MM.1S (cell line): ENCODE results near the gene RNFT1.
A peak's percentile ranks its signal among the peaks of the same experiment; 100 is the strongest.
"Not testable (repeated sequence)": the region's sequence is repeated elsewhere in the genome, so short reads cannot be mapped to it uniquely, and the experiment has no call there.

Experiments
- DNase-seq: peaks from one replicate; pipeline ENCODE4 v3.0.0-alpha.2; 2015
- H2AFZ ChIP-seq: fragments of 300-600 bp; sonication (generic); 2 replicates; pipeline ENCODE4 v1.6.0; 2016; ENCODE audit warnings: antibody characterized with exemption, low read length
- H3F3A ChIP-seq: fragments of 300-600 bp; sonication (generic); 2 replicates; pipeline ENCODE4 v1.6.1; 2016; ENCODE audit warnings: mild to moderate bottlenecking, antibody characterized with exemption, low read length, moderate library complexity, mixed read lengths; ENCODE audit not compliant: insufficient read depth
- H3K27ac ChIP-seq: fragments of 300-600 bp; sonication (generic); 2 replicates; pipeline ENCODE4 v1.5.1; 2016; ENCODE audit warnings: mild to moderate bottlenecking, low read length
- H3K27me3 ChIP-seq: fragments of 300-600 bp; sonication (generic); replicated peaks from 2 replicates; pipeline ENCODE4 v1.6.0; 2016; ENCODE audit warnings: low read length; ENCODE audit not compliant: insufficient read depth
- H3K36me3 ChIP-seq: fragments of 300-600 bp; sonication (generic); replicated peaks from 2 replicates; pipeline ENCODE4 v1.6.1; 2016; ENCODE audit warnings: mild to moderate bottlenecking, low read length, mixed read lengths; ENCODE audit not compliant: insufficient read depth
- H3K4me1 ChIP-seq: fragments of 300-600 bp; sonication (generic); 2 replicates; pipeline ENCODE4 v1.6.1; 2016; ENCODE audit warnings: low read length, mixed read lengths
- H3K4me2 ChIP-seq: fragments of 300-600 bp; sonication (generic); 2 replicates; pipeline ENCODE4 v1.6.0; 2016; ENCODE audit warnings: low read depth, low read length
- H3K4me3 ChIP-seq: fragments of 300-600 bp; sonication (generic); 2 replicates; pipeline ENCODE4 v1.5.1; 2016; ENCODE audit warnings: low read length, mixed read lengths
- H3K79me2 ChIP-seq: fragments of 300-600 bp; sonication (generic); 2 replicates; pipeline ENCODE4 v1.6.1; 2016; ENCODE audit warnings: mixed run types, low read length, mixed read lengths
- H3K9ac ChIP-seq: fragments of 300-600 bp; sonication (generic); 2 replicates; pipeline ENCODE4 v1.6.1; 2016; ENCODE audit warnings: low read length, mixed read lengths
- H3K9me2 ChIP-seq: fragments of 300-600 bp; sonication (generic); replicated peaks from 2 replicates; pipeline ENCODE4 v1.6.1; 2016; ENCODE audit warnings: mild to moderate bottlenecking, low read length, mixed read lengths; ENCODE audit not compliant: insufficient read depth
- H3K9me3 ChIP-seq: fragments of 300-600 bp; sonication (generic); replicated peaks from 2 replicates; pipeline ENCODE4 v1.6.1; 2016; ENCODE audit warnings: mild to moderate bottlenecking, low read length, mixed read lengths; ENCODE audit not compliant: insufficient read depth
- H4K20me1 ChIP-seq: fragments of 300-600 bp; sonication (generic); 2 replicates; pipeline ENCODE4 v1.6.1; 2016; ENCODE audit warnings: mild to moderate bottlenecking, low read length, moderate library complexity, mixed read lengths; ENCODE audit not compliant: insufficient read depth
- CTCF ChIP-seq: fragments of 300-600 bp; sonication (generic); IDR thresholded peaks from 2 replicates; pipeline ENCODE4 v1.5.1; 2016; ENCODE audit warnings: antibody characterized with exemption, low read length, mixed read lengths
- EZH2 ChIP-seq: fragments of 300-600 bp; sonication (generic); optimal IDR thresholded peaks from 2 replicates; pipeline ENCODE3; 2017; ENCODE audit warnings: low read depth, mild to moderate bottlenecking, antibody characterized with exemption, low read length, mixed read lengths
- EZH2phosphoT487 ChIP-seq: fragments of 300-600 bp; sonication (generic); IDR thresholded peaks from 2 replicates; pipeline ENCODE4 v1.6.1; 2018; ENCODE audit warnings: antibody characterized with exemption, low read length

Gene RNFT1

GRCh38 chr17:59962739-59963318, 1.7 kb downstream of the RNFT1 start:
- H3K27ac ChIP-seq, result no peak overlapping the region
- H2AFZ ChIP-seq, result no peak overlapping the region
- no peaks in the 10 kb centered on the region for H3K36me3 ChIP-seq

GRCh38 chr17:59959574-59959973, 5.0 kb downstream of the RNFT1 start:
- H3K27ac ChIP-seq, H3K36me3 ChIP-seq, H3K79me2 ChIP-seq, H3K4me1 ChIP-seq, H3K27me3 ChIP-seq, H4K20me1 ChIP-seq, H3K9ac ChIP-seq, H3K9me2 ChIP-seq, H3K9me3 ChIP-seq, H3K4me3 ChIP-seq, DNase-seq, H3F3A ChIP-seq, H2AFZ ChIP-seq, H3K4me2 ChIP-seq: not testable (repeated sequence)

More at GRCh38 chr17:59962739-59963318, 1.7 kb downstream of the RNFT1 start:
- Histone ChIP-seq H3K4me1 (no peaks in the 10 kb centered on the region), H3K4me3 (no peak overlapping the region), H4K20me1 (no peaks in the 10 kb centered on the region), H3F3A (peaks cover 8% of the 10 kb centered on the region; the same call in 1 of the 2 replicates), H3K4me2 (no peak overlapping the region), H3K9ac (no peak overlapping the region), H3K79me2 (no peaks in the 10 kb centered on the region), H3K27me3 (no peaks in the 10 kb centered on the region), H3K9me3 (no peaks in the 10 kb centered on the region), H3K9me2 (no peaks in the 10 kb centered on the region)
- TF ChIP-seq CTCF, result no peak
- no peak for DNase-seq

- no peaks in the 10 kb centered on the region for H3K36me3 ChIP-seq
- no peaks in the 10 kb centered on the region for H3K79me2 ChIP-seq
- H3K4me2 ChIP-seq, result no peak overlapping the region
Observed at GRCh38 chr17:59954856-59955255, 9.7 kb downstream of the RNFT1 start.

GRCh38 chr17:59950049-59950448, 14.5 kb downstream of the RNFT1 start:
- Histone ChIP-seq H3K9ac (no peak overlapping the region), H3K4me2 (no peak overlapping the region)

More at GRCh38 chr17:59954856-59955255, 9.7 kb downstream of the RNFT1 start:
- H3K9me2 ChIP-seq, result no peaks in the 10 kb centered on the region
- DNase-seq, result no peak
- H3K27ac ChIP-seq, result no peak overlapping the region
- TF ChIP-seq EZH2phosphoT487, result no peak
- no peak for TF ChIP-seq CTCF
- TF ChIP-seq EZH2, result no peak
- H3K9me3 ChIP-seq, result no peaks in the 10 kb centered on the region
- no peaks in the 10 kb centered on the region for H3F3A ChIP-seq
- H3K27me3 ChIP-seq, result no peaks in the 10 kb centered on the region
- H3K4me3 ChIP-seq, result no peak overlapping the region
- H4K20me1 ChIP-seq, result no peaks in the 10 kb centered on the region
- H3K9ac ChIP-seq, result no peak overlapping the region
- no peak overlapping the region for H2AFZ ChIP-seq
- H3K4me1 ChIP-seq, result no peaks in the 10 kb centered on the region

GRCh38 chr17:59947310-59947709, 17.2 kb downstream of the RNFT1 start:
- H3K9me3 ChIP-seq, H3K4me3 ChIP-seq, H2AFZ ChIP-seq, H4K20me1 ChIP-seq, H3K79me2 ChIP-seq, H3K27me3 ChIP-seq, H3K27ac ChIP-seq, H3K4me1 ChIP-seq, H3K4me2 ChIP-seq, H3K9me2 ChIP-seq, H3F3A ChIP-seq, H3K36me3 ChIP-seq, H3K9ac ChIP-seq: not testable (repeated sequence)
- peak; percentile 12 for DNase-seq

More at GRCh38 chr17:59950049-59950448, 14.5 kb downstream of the RNFT1 start:
- H3K9me2 ChIP-seq, result no peaks in the 10 kb centered on the region
- H3K27ac ChIP-seq, result no peak overlapping the region
- H3K36me3 ChIP-seq, result no peaks in the 10 kb centered on the region
- TF ChIP-seq CTCF (no peak), EZH2 (no peak), EZH2phosphoT487 (no peak)
- DNase-seq, result no peak
- no peaks in the 10 kb centered on the region for H3K79me2 ChIP-seq
- H2AFZ ChIP-seq, result no peak overlapping the region
- H3K4me3 ChIP-seq, result no peak overlapping the region
- H3K4me1 ChIP-seq, result no peaks in the 10 kb centered on the region
- no peaks in the 10 kb centered on the region for H3K27me3 ChIP-seq
- H3K9me3 ChIP-seq, result no peaks in the 10 kb centered on the region
- no peaks in the 10 kb centered on the region for H3F3A ChIP-seq
- no peaks in the 10 kb centered on the region for H4K20me1 ChIP-seq

GRCh38 chr17:59946433-59946832, 18.1 kb downstream of the RNFT1 start:
- not testable (repeated sequence) for H4K20me1 ChIP-seq, H3K4me1 ChIP-seq, H3K27ac ChIP-seq, H3K9me3 ChIP-seq, H3K4me2 ChIP-seq, DNase-seq, H3K27me3 ChIP-seq, H3F3A ChIP-seq, H3K4me3 ChIP-seq, H3K9me2 ChIP-seq, H2AFZ ChIP-seq, H3K9ac ChIP-seq, H3K36me3 ChIP-seq, H3K79me2 ChIP-seq
